Fibroblast of villous mesenchyme (primary cell): ENCODE data around the gene BLID. TPM values are rescaled to one million over a fixed set of nuclear protein-coding genes. Genes with fewer than 3 reads are reported as not detected.

Experiments
- DNase-seq: peaks from one replicate; pipeline ENCODE4 v3.0.0-alpha.2; 2010; ENCODE audit warnings: low read depth
- H3K4me3 ChIP-seq: 2 replicates; pipeline ENCODE4 v1.5.1; 2011; ENCODE audit warnings: low read depth, mild to moderate bottlenecking, low read length
- total RNA-seq: library from RNA; depleted of rRNA; stranded (reverse); fragments of >200 nt; gene quantifications from 2 replicates; pipeline ENCODE4 v1.2.3, GENCODE V29; 2012
- TF ChIP-seq, protein P1 (sequence below): IDR thresholded peaks from 2 replicates; pipeline ENCODE4 v1.5.1; 2012; ENCODE audit warnings: low read depth, mild to moderate bottlenecking, low read length; ENCODE audit not compliant: insufficient read depth

The BLID gene
- total RNA-seq, 1 donor: 6.0 TPM

DNA sequence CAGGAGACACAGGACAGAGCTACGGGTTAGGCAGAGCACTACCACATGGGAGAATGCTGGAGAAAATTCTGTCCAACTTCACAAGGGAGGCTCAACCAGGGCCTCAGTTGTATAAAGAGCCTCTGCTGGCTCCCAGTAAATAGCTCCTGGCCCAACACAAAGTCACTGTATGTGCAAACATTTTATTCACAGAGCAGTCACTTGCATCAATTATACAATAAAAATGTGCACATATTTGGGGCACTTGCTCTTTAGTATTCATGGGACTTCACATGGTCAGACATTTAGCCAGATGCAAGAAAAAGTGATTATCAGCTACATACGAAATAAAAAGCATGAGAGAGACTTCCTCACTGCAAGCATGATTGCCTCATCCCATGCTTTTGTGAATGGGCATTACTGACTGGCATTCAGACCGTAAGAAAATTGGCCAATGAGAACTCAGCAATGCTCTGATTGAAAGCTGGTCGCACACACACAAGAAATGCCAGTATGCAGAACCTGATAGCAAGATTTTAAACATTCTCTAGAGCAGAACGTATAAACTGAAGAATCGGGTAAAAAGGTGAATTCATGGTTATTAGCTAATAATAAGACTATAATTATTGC lies 39.4 kb downstream of the BLID start:
- no peak overlapping the region for H3K4me3 ChIP-seq
- DNase-seq: no peak
- TF ChIP-seq, protein P1, sequence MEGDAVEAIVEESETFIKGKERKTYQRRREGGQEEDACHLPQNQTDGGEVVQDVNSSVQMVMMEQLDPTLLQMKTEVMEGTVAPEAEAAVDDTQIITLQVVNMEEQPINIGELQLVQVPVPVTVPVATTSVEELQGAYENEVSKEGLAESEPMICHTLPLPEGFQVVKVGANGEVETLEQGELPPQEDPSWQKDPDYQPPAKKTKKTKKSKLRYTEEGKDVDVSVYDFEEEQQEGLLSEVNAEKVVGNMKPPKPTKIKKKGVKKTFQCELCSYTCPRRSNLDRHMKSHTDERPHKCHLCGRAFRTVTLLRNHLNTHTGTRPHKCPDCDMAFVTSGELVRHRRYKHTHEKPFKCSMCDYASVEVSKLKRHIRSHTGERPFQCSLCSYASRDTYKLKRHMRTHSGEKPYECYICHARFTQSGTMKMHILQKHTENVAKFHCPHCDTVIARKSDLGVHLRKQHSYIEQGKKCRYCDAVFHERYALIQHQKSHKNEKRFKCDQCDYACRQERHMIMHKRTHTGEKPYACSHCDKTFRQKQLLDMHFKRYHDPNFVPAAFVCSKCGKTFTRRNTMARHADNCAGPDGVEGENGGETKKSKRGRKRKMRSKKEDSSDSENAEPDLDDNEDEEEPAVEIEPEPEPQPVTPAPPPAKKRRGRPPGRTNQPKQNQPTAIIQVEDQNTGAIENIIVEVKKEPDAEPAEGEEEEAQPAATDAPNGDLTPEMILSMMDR: no peak

DNA sequence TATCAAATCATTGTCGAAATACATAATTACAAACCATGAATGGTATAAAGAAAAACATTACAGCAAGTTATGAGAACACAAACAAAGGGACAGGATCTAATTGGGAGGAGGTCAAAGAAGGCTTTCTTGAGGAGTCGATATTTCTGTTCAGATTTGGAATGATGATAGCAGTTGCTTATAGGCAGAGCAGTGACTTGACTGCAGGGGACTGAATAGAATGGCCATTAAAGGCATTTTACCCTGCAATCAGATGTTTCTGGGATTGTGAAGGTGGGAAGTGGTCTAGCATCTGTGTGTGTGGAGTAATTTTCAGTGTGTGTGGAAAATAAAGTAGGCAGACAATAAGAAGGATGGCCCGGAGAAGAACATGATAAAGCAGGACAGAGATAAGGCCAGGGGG lies 41.0 kb downstream of the BLID start:
- TF ChIP-seq, protein P1: no peak
- H3K4me3 ChIP-seq: no peak overlapping the region
- DNase-seq: no peak

DNA sequence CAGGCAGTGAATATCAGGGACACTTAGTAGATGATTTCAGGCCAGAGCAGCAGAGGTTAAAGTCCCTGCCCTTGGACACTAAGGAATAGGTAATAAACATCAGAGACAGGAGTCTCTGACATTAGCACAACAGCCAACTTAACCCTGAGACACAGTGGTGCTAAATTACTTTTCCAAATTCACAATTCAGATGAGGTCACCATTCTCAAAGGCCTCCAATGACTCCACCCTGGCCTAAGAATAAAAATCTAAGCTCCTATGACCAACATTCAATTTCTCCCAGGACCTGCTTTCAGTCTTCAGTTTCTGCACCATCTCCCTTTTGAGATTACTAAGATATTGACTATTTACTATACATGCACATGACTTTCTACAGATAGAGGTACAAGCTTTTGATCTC lies 42.0 kb downstream of the BLID start:
- no peak for DNase-seq
- TF ChIP-seq, protein P1: no peak
- H3K4me3 ChIP-seq: no peak overlapping the region

DNA sequence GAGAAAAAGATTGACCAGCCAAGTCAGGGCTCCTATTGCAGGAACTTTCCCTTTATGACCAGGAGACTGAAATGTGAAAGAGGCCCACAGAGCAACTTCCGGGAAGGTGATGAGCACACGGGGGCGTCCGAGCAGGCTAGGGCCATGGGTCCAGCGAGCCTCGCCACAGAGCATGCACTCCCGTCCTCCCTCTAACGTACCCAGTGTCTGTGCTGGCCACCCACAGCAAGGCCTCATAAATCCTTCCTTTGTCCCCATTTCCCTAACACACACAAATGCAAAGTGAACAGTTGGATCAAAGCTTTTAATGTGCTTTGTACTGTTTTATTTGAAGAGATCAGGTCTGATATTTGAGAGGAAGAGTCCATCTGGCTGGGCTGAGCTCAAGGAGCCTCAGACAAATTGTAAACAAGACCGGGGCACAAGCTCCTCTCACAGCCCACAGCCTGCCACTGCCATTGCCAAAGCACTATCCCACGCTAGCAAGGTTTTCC lies 44.3 kb downstream of the BLID start:
- DNase-seq: no peak
- H3K4me3 ChIP-seq: no peak overlapping the region
- TF ChIP-seq, protein P1: no peak

DNA sequence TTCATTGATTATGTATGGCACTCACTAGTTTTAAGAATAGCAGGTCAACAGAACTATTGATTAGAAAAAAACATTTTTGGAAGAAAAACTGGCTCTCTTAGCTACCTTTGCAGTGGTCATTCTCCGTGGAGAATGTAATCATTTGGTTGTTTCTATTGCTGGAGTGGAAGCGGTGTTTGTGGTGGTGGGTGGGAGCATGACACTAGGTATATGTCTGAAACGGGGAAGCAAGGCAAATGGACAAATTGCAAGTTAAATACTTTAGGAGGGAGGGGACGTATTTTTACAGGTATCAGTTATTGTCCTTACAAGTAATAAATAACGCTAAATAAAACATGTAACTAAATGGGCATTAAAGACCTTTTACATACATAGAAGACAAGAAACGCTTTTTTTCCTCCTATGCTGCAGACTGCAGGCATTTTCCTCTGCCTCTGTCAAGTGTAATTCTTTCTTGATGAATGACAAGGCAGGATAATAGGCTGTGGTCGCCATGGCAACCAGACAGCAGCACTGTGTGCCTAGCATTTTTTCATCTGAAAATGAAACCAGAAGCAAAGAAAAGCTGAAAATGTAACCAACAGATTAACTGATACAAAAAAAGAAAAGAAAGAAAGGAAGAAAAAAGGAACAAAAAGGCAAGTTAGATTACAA lies 46.2 kb downstream of the BLID start:
- TF ChIP-seq, protein P1: no peak
- H3K4me3 ChIP-seq: no peak overlapping the region
- peak; percentile 80 for DNase-seq

DNA sequence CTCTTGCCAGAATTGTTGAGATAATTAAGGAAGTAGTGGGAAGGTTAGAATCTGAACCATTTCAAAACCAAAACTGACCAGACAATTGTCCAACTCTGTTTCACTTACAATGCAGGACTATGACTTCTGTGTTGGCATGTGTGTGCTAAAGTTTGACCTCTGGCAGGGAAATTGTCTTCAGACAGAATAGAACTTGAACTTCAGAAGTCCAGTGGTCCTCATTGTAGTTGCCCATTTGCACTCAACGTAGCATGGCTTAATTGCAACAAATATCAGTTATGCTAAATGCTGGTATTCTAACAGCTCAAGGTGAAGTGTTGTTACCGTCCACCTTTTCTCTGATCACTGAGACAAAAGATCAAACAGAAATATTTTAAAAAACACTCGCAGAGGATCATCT lies 47.2 kb downstream of the BLID start:
- no peak for DNase-seq
- H3K4me3 ChIP-seq: no peak overlapping the region
- TF ChIP-seq, protein P1: no peak

DNA sequence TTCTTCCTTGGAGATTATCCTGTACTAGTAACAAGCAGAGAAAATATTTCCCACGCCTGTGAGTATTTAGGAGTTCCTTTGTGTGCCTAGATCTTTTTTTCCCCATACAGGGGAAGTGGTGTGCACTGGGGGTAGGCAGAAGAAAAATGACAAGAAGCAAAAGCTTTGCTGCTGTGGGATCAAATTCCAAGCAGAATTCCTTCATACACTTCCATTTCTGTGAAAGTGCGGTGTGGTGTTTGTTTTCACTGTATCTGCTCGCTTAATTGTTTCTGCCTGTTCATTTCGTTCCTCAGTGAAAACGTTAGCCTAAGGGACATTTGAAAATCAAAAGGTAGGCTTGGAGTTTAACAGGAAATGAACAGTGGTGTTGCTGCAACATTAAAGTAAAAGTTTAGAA lies 47.9 kb downstream of the BLID start:
- DNase-seq: peak; percentile 33

More for the DNA sequence above, 47.9 kb downstream of the BLID start:
- TF ChIP-seq, protein P1: no peak
- H3K4me3 ChIP-seq: peak overlapping the region; percentile 7
